ENCODE results near the gene THSD7A.

DNA sequence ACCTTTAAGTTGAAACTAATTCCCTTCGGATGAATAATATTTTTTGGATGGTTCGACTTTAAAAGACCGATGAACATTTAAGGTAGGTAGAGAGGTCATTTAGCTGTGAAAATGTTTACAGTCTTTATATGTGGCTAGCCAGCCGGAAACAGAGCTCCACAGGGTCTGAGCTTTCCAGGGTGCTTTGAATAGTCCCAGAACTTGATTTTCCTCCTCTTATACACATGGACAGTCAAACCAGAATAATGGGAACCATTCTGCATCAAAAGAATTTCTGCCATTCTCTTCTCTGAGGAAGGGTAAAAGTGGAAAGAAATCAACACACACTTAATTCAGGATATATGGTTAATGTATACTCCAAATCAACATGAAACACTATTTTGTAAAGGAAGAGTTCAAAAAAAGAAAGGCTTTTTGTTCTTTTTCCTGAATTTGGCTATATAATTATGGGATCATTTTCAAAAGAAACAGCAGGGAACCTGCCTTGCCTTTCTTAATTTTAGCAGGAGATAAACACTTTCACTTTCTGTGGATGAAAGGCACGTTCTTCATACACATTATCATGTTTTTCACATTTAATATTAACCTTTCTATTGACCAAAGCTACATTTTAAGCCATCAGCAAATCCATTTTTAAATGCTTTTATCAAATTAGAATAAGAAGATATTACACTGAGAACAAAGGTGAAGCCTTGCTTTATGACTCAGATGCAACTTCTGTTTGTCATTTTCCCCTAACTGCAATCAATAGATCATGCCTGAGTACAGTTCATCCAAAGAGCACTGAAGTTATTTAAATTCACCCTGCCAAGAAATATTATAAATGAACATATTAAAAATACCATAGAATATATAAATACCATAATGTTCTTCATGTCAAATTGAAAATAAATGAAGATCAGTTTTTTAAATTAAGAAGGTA lies 307.3 kb downstream of the THSD7A start:
- TF ChIP-seq EZH2 (IDR thresholded peaks at IDR 0.05; ENCODE audit: borderline replicate concordance, insufficient read depth, low read length, poor library complexity, severe bottlenecking) (no peak), TAF1 (IDR thresholded peaks at IDR 0.05; ENCODE audit: low read depth) (no peak), CTCF (IDR thresholded peaks at IDR 0.05; ENCODE audit: poor library complexity, severe bottlenecking) (no peak), RAD21 (conservative IDR thresholded peaks at IDR 0.05) (no peak), REST (IDR thresholded peaks at IDR 0.05; ENCODE audit: borderline replicate concordance) (no peak), SMC3 (conservative IDR thresholded peaks at IDR 0.05; ENCODE audit: poor library complexity) (no peak), POLR2AphosphoS5 (IDR thresholded peaks at IDR 0.05) (no peak)
